ENCODE measurements around the gene C2orf68.
"Not testable (repeated sequence)": the region's sequence is repeated elsewhere in the genome, so short reads cannot be mapped to it uniquely, and the experiment has no call there.

DNA sequence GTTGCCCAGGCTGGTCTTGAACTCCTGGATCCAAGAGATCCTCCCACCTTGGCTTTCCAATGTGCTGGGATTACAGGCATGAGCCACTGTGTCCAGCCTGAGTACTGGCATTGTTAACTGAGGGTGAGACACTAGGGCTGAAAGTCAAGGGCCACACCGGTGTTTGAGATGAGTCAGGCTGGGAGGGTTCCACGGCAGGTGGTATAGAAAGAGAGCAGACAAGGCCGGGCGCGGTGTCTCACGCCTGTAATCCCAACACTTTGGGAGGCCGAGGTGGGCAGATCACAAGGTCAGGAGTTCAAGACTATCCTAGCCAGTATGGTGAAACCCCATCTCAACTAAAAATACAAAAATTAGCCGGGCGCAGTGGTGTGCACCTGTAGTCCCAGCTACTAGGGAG lies 19.6 kb downstream of the C2orf68 start:
- TF ChIP-seq, protein P1, sequence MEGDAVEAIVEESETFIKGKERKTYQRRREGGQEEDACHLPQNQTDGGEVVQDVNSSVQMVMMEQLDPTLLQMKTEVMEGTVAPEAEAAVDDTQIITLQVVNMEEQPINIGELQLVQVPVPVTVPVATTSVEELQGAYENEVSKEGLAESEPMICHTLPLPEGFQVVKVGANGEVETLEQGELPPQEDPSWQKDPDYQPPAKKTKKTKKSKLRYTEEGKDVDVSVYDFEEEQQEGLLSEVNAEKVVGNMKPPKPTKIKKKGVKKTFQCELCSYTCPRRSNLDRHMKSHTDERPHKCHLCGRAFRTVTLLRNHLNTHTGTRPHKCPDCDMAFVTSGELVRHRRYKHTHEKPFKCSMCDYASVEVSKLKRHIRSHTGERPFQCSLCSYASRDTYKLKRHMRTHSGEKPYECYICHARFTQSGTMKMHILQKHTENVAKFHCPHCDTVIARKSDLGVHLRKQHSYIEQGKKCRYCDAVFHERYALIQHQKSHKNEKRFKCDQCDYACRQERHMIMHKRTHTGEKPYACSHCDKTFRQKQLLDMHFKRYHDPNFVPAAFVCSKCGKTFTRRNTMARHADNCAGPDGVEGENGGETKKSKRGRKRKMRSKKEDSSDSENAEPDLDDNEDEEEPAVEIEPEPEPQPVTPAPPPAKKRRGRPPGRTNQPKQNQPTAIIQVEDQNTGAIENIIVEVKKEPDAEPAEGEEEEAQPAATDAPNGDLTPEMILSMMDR (IDR thresholded peaks at IDR 0.05), result not testable (repeated sequence)
- TF ChIP-seq EZH2 (IDR thresholded peaks at IDR 0.05; ENCODE audit: borderline replicate concordance, insufficient read depth, low read depth, low read length, poor library complexity, severe bottlenecking), result not testable (repeated sequence)

Data from B cell (primary cell).